Common myeloid progenitor, CD34-positive (primary cell): ENCODE results near the gene ARSG.
"Not testable (repeated sequence)": the region's sequence is repeated elsewhere in the genome, so short reads cannot be mapped to it uniquely, and the experiment has no call there.

Source experiments
- CTCF ChIA-PET: fragments of 350-600 bp; sonication (Branson Sonifier 250); formaldehyde crosslinking; loops from one replicate; lab custom pipeline; 2021; ENCODE audit warnings: antibody characterized with exemption; lab: Charles Lee
- POLR2A ChIA-PET: fragments of 350-600 bp; sonication (Branson Sonifier 250); formaldehyde crosslinking; loops from one replicate; lab custom pipeline; 2021; ENCODE audit warnings: antibody characterized with exemption; lab: Charles Lee
- DNase-seq, 3 donors: peaks; one replicate each; pipeline versions ENCODE4 v3.0.0 to v3.0.0-alpha.2; 2013
- H3K27ac ChIP-seq, 2 experiments: 1 replicate in 1 of 2; 2 replicates in 1 of 2; pipeline ENCODE4 v1.7.0; 2013; ENCODE audit warnings: inconsistent platforms in 2 of 2, low read length in 2 of 2, mild to moderate bottlenecking in 2 of 2, low read depth in 1 of 2, moderate library complexity in 1 of 2; ENCODE audit not compliant: severe bottlenecking in 2 of 2, insufficient read depth in 1 of 2, poor library complexity in 1 of 2
- H3K27me3 ChIP-seq, 5 experiments: replicated peaks in 2 of 5; 1 replicate in 3 of 5; 2 replicates in 2 of 5; pipeline versions ENCODE4 v1.6.1 to v1.7.0; 2013; ENCODE audit warnings: low read length in 4 of 5, mild to moderate bottlenecking in 2 of 5, moderate library complexity in 2 of 5, inconsistent platforms in 1 of 5; ENCODE audit not compliant: insufficient read depth in 5 of 5, control insufficient read depth in 4 of 5
- H3K36me3 ChIP-seq, 4 experiments: 1 replicate in 2 of 4; 2 replicates in 2 of 4; pipeline versions ENCODE4 v1.6.1 to v1.7.0; 2013; ENCODE audit warnings: low read length in 3 of 4, control low read depth in 1 of 4, mild to moderate bottlenecking in 1 of 4; ENCODE audit not compliant: control insufficient read depth in 4 of 4, insufficient read depth in 4 of 4
- H3K4me1 ChIP-seq, 4 experiments: 1 replicate in 3 of 4; 2 replicates in 1 of 4; pipeline versions ENCODE4 v1.6.1 to v1.7.1; 2013; ENCODE audit warnings: low read length in 3 of 4, mild to moderate bottlenecking in 3 of 4, control low read depth in 1 of 4, inconsistent platforms in 1 of 4, moderate library complexity in 1 of 4; ENCODE audit not compliant: control insufficient read depth in 4 of 4, insufficient read depth in 4 of 4; ENCODE audit errors: control extremely low read depth in 1 of 4
- H3K4me3 ChIP-seq, 7 experiments: 1 replicate in 4 of 7; 2 replicates in 3 of 7; pipeline versions ENCODE4 v1.5.1 to v1.7.0; 2013; ENCODE audit warnings: mild to moderate bottlenecking in 7 of 7, low read length in 6 of 7, moderate library complexity in 6 of 7, inconsistent platforms in 2 of 7, low read depth in 2 of 7, control low read depth in 1 of 7; ENCODE audit not compliant: insufficient read depth in 4 of 7, control insufficient read depth in 1 of 7; ENCODE audit errors: extremely low read depth in 1 of 7
- H3K9me3 ChIP-seq, 5 experiments: 1 replicate in 4 of 5; 2 replicates in 1 of 5; pipeline versions ENCODE4 v1.6.1 to v1.7.1; 2013; ENCODE audit warnings: low read length in 4 of 5, mild to moderate bottlenecking in 2 of 5, inconsistent platforms in 1 of 5, low read depth in 1 of 5, moderate library complexity in 1 of 5; ENCODE audit not compliant: control insufficient read depth in 4 of 5, insufficient read depth in 2 of 5; ENCODE audit errors: control extremely low read depth in 1 of 5
- WGBS: methylation state at CpG from one replicate; pipeline ENCODE4 v1.1.5; 2013; ENCODE audit not compliant: insufficient coverage; 5-methylcytosine and 5-hydroxymethylcytosine counted together

The ARSG gene

GRCh38 chr17:68308486-68308885 is 17.2 kb downstream of the ARSG start:
- POLR2A ChIA-PET, H3K27ac ChIP-seq, CTCF ChIA-PET, H3K9me3 ChIP-seq, DNase-seq, H3K36me3 ChIP-seq, H3K4me3 ChIP-seq: not testable (repeated sequence)
- peaks cover 5 to 10% (median 7%) of the 10 kb centered on the region in 4 experiments for H3K4me1 ChIP-seq
- WGBS = no CpG with 5 or more reads among the region's 7 CpGs
- H3K27me3 ChIP-seq = peaks cover 0 to 18% (median 7%) of the 10 kb centered on the region in 5 experiments

GRCh38 chr17:68309066-68309670 is 17.9 kb downstream of the ARSG start:
- not testable (repeated sequence) for H3K27ac ChIP-seq, DNase-seq, H3K4me3 ChIP-seq, H3K9me3 ChIP-seq, H3K36me3 ChIP-seq
- ChIA-PET POLR2A (interaction anchor here (0.6 kb wide), 1 partner anchor 39 kb away, joined by 3 read pairs; no protein-coding TSS in a partner anchor), CTCF (interaction anchor here (1.4 to 1.7 kb wide), 2 partner anchors 19 to 24 kb away, joined by 3 read pairs; no protein-coding TSS in a partner anchor)
- Histone ChIP-seq H3K4me1 (peaks cover 5 to 10% (median 7%) of the 10 kb centered on the region in 4 experiments), H3K27me3 (peaks cover 0 to 18% (median 7%) of the 10 kb centered on the region in 5 experiments)
- WGBS = 98% methylated on average over 28 of the region's 28 CpGs

GRCh38 chr17:68310152-68310551 is 18.9 kb downstream of the ARSG start:
- Histone ChIP-seq H3K36me3 (no peaks in the 10 kb centered on the region), H3K4me3 (no peak overlapping the region), H3K9me3 (no peaks in the 10 kb centered on the region), H3K4me1 (peaks cover 5 to 18% (median 13%) of the 10 kb centered on the region in 4 experiments), H3K27ac (no peak overlapping the region), H3K27me3 (peaks cover 0 to 18% (median 7%) of the 10 kb centered on the region in 5 experiments)
- WGBS = 100% methylated on average over 4 of the region's 8 CpGs
- DNase-seq = no peak
- CTCF ChIA-PET = interaction anchor here (1.4 to 1.7 kb wide), 2 partner anchors 20 to 23 kb away, joined by 3 read pairs; no protein-coding TSS in a partner anchor
- POLR2A ChIA-PET = interaction anchor here (0.6 kb wide), 1 partner anchor 40 kb away, joined by 3 read pairs; no protein-coding TSS in a partner anchor

- Histone ChIP-seq H3K4me1 (peaks cover 5 to 24% (median 13%) of the 10 kb centered on the region in 4 experiments), H3K27me3 (peaks cover 0 to 46% (median 19%) of the 10 kb centered on the region in 5 experiments), H3K27ac (no peak overlapping the region), H3K9me3 (no peaks in the 10 kb centered on the region), H3K4me3 (no peak overlapping the region), H3K36me3 (no peaks in the 10 kb centered on the region)
- peak; percentile 69 to 88 (median 86) for DNase-seq
- CTCF ChIA-PET = interaction anchor here (1.0 kb wide), 1 partner anchor 148 kb away, joined by 3 read pairs; no protein-coding TSS in a partner anchor
- 63% methylated on average over 6 of the region's 8 CpGs for WGBS
- POLR2A ChIA-PET = interaction anchor here (0.6 kb wide), 1 partner anchor 26 kb away, joined by 3 read pairs; no protein-coding TSS in a partner anchor
Observed at GRCh38 chr17:68314916-68315535, 23.7 kb downstream of the ARSG start.

- no peak overlapping the region for H3K27ac ChIP-seq
- DNase-seq = no peak
- H3K36me3 ChIP-seq = no peaks in the 10 kb centered on the region
- 100% methylated on average over 3 of the region's 4 CpGs for WGBS
- no peak overlapping the region for H3K4me3 ChIP-seq
- peaks cover 5 to 24% (median 13%) of the 10 kb centered on the region in 4 experiments for H3K4me1 ChIP-seq
- POLR2A ChIA-PET = interaction anchor here (0.6 kb wide), 1 partner anchor 27 kb away, joined by 3 read pairs; no protein-coding TSS in a partner anchor
- H3K27me3 ChIP-seq = peaks cover 0 to 42% (median 15%) of the 10 kb centered on the region in 5 experiments
- CTCF ChIA-PET = interaction anchor here (1.6 kb wide), 1 partner anchor 17 kb away, joined by 4 read pairs; no protein-coding TSS in a partner anchor
- no peaks in the 10 kb centered on the region for H3K9me3 ChIP-seq
Observed at GRCh38 chr17:68315930-68316329, 24.6 kb downstream of the ARSG start.

GRCh38 chr17:68317458-68317857 is 26.2 kb downstream of the ARSG start:
- ChIA-PET CTCF (interaction anchor here (2.4 kb wide), 1 partner anchor 11 kb away, joined by 5 read pairs; no protein-coding TSS in a partner anchor), POLR2A (no interaction called here)
- Histone ChIP-seq H3K9me3 (no peaks in the 10 kb centered on the region), H3K36me3 (no peaks in the 10 kb centered on the region), H3K4me1 (peaks cover 0 to 18% (median 10%) of the 10 kb centered on the region in 4 experiments), H3K27me3 (peaks cover 0 to 33% (median 16%) of the 10 kb centered on the region in 5 experiments), H3K4me3 (no peak overlapping the region), H3K27ac (no peak overlapping the region)
- no peak for DNase-seq
- WGBS = 100% methylated on average over 4 of the region's 6 CpGs
